Adrenal gland (tissue), 12 donors: Measurements from ENCODE around the gene ANKRD10. TPM values are rescaled to one million over a fixed set of nuclear protein-coding genes. Genes with fewer than 3 reads are reported as not detected.
A peak's percentile ranks its signal among the peaks of the same experiment; 100 is the strongest.
"Not testable (repeated sequence)": the region's sequence is repeated elsewhere in the genome, so short reads cannot be mapped to it uniquely, and the experiment has no call there.

Experiments
- DNase-seq, 7 donors: peaks; one replicate each; pipeline ENCODE4 v3.0.0-alpha.2; 2019 to 2020
- H3K27ac ChIP-seq, 5 donors: fragments of 200-600 bp; sonication (generic) in 4 of 5; 1 replicate in 3 of 5; 2 replicates in 2 of 5; pipeline versions ENCODE4 v1.5.1 to v1.8.0; 2016 to 2020; ENCODE audit warnings: mild to moderate bottlenecking in 1 of 5
- H3K27me3 ChIP-seq: fragments of 200-600 bp; 2 replicates; pipeline ENCODE4 v1.8.0; 2021
- H3K36me3 ChIP-seq, 2 donors: fragments of 200-600 bp; replicated peaks in 1 of 2; 1 replicate in 1 of 2; 2 replicates in 1 of 2; pipeline versions ENCODE4 v1.5.1 to v1.8.0; 2018 to 2022
- H3K4me1 ChIP-seq, 2 donors: fragments of 200-600 bp; replicated peaks in 1 of 2; 1 replicate in 1 of 2; 2 replicates in 1 of 2; pipeline versions ENCODE4 v1.5.1 to v1.8.0; 2018 to 2021
- H3K4me3 ChIP-seq, 4 donors: fragments of 200-600 bp; sonication (generic) in 3 of 4; one replicate each; pipeline ENCODE4 v1.5.1; 2016 to 2018
- H3K9me3 ChIP-seq, 3 donors: fragments of 200-600 bp; sonication (generic) in 1 of 3; replicated peaks in 1 of 3; 1 replicate in 2 of 3; 2 replicates in 1 of 3; pipeline versions ENCODE4 v1.5.1 to v1.8.0; 2016 to 2021
- CTCF ChIP-seq, 6 experiments: fragments of 450-650 bp in 4 of 6; fragments of 200-600 bp in 2 of 6; sonication (generic) in 1 of 6; IDR thresholded peaks; 1 replicate in 5 of 6; 2 replicates in 1 of 6; pipeline versions ENCODE4 v1.5.1 to v1.8.0; 2016 to 2021; ENCODE audit warnings: antibody characterized with exemption in 6 of 6, mild to moderate bottlenecking in 2 of 6, moderate library complexity in 1 of 6
- POLR2A ChIP-seq, 2 donors: fragments of 450-650 bp; IDR thresholded peaks; one replicate each; pipeline ENCODE4 v1.6.1; 2017; ENCODE audit warnings: antibody characterized with exemption in 2 of 2, mild to moderate bottlenecking in 2 of 2, moderate library complexity in 1 of 2
- WGBS, 4 donors: extraction: QIAGEN DNeasy Blood & Tissue Kit in 2 of 4; methylation state at CpG; one replicate each; pipeline versions ENCODE4 v1.1.5 to v1.1.7; 2013 to 2017; 5-methylcytosine and 5-hydroxymethylcytosine counted together
- intact Hi-C, 2 donors: fragments of 100-400 bp; cut with DNase I; formaldehyde crosslinking; loops; one replicate each; pipeline versions ENCODE4 v1.14.1 to v1.15.0; 2022 to 2023
- polyA plus RNA-seq, 3 donors: library from polyadenylated mRNA; stranded (reverse); fragments of 200-250 nt in 2 of 3; fragments of 350-450 nt in 1 of 3; fragmentation: Illumina TruSeq in 1 of 3; extraction: RNeasy Lipid Tissue Mini Kit (QIAGEN cat#74804) in 1 of 3; gene quantifications; one replicate each; pipeline ENCODE4 v1.2.3, GENCODE V29; 2013 to 2014
- total RNA-seq, 9 donors: library from RNA; depleted of rRNA in 4 of 9; stranded (reverse); fragments of >200 nt in 4 of 9; fragments of 120-200 nt in 1 of 9; fragmentation: NEBNext Ultra II Directional in 1 of 9; extraction: Animal tissue kit (Norgen Biotek cat#: 25700) in 1 of 9; gene quantifications; one replicate each; pipeline versions ENCODE4 v1.1.0 to v1.2.4, GENCODE V29; 2013 to 2023
- donor health status: healthy with polysubstance abuse.
- donor health status: Bipolar disorder and iron deficiency.
- donor health status: DM: yes; HTN: yes; CAD: no.
- donor health status: DM: no; HTN: no; CAD: no.
- donor health status: DM: no; HTN: no; CAD: no.
- donor health status: DM: yes; HTN: yes; CAD: no.

ANKRD10 gene
- total and polyA plus RNA-seq, 12 donors = 36.5 to 159 (median 101) TPM

GRCh38 chr13:110955072-110955503, 40.2 kb upstream of the ANKRD10 start:
- not testable (repeated sequence) for H3K36me3 ChIP-seq
- peak overlapping the region in 2 of 5 donors; percentile 37 to 71 for H3K27ac ChIP-seq

GRCh38 chr13:110954533-110954920, 39.7 kb upstream of the ANKRD10 start:
- whole genome bisulfite sequencing, 4 donors = 73 to 82% (median 78%) methylated on average over 8 to 13 of the region's 15 CpGs
- intact Hi-C loops, H3K27me3 ChIP-seq, DNase-seq, H3K36me3 ChIP-seq, H3K4me1 ChIP-seq, H3K9me3 ChIP-seq, H3K4me3 ChIP-seq: not testable (repeated sequence)
- peak overlapping the region in 1 of 5 donors; percentile 71 for H3K27ac ChIP-seq

More at GRCh38 chr13:110955072-110955503, 40.2 kb upstream of the ANKRD10 start:
- H3K27me3 ChIP-seq, H3K9me3 ChIP-seq, H3K4me3 ChIP-seq, intact Hi-C loops, H3K4me1 ChIP-seq: not testable (repeated sequence)
- peak in 1 of 2 donors; percentile 43 for TF ChIP-seq POLR2A (IDR thresholded peaks at IDR 0.05)
- DNase-seq = peak; percentile 61 to 87 (median 77)
- whole genome bisulfite sequencing, 4 donors = 22 to 28% (median 26%) methylated on average over 11 of the region's 11 CpGs; no CpG with 5 or more reads in 1 of the 4 donors

GRCh38 chr13:110953833-110954532, 39.1 kb upstream of the ANKRD10 start:
- Histone ChIP-seq H3K36me3 (no peaks in the 10 kb centered on the region), H3K27ac (no peak overlapping the region), H3K4me3 (no peak overlapping the region), H3K27me3 (no peaks in the 10 kb centered on the region), H3K4me1 (peaks cover 0 to 5% of the 10 kb centered on the region in 2 donors), H3K9me3 (no peaks in the 10 kb centered on the region)
- intact Hi-C loops = no loop called here
- DNase-seq = no peak
- 95 to 97% (median 95%) methylated on average over 6 to 14 of the region's 14 CpGs for WGBS, 4 donors
- TF ChIP-seq POLR2A (IDR thresholded peaks at IDR 0.05) = no peak
- TF ChIP-seq CTCF (IDR thresholded peaks at IDR 0.05) = no peak

GRCh38 chr13:110953416-110953815, 38.5 kb upstream of the ANKRD10 start:
- Histone ChIP-seq H3K36me3 (no peaks in the 10 kb centered on the region), H3K27ac (no peak overlapping the region), H3K4me3 (no peak overlapping the region), H3K27me3 (no peaks in the 10 kb centered on the region), H3K9me3 (no peaks in the 10 kb centered on the region), H3K4me1 (peaks cover 0 to 5% of the 10 kb centered on the region in 2 donors)
- intact Hi-C loops = no loop called here
- DNase-seq = no peak
- TF ChIP-seq POLR2A (IDR thresholded peaks at IDR 0.05) = no peak
- WGBS, 4 donors = 92 to 96% (median 94%) methylated on average over 8 to 12 of the region's 12 CpGs

- H3K36me3 ChIP-seq, H3K4me1 ChIP-seq, H3K27ac ChIP-seq, H3K27me3 ChIP-seq, DNase-seq, intact Hi-C loops, H3K4me3 ChIP-seq, H3K9me3 ChIP-seq: not testable (repeated sequence)
- 62 to 79% (median 74%) methylated on average over 5 to 6 of the region's 6 CpGs for WGBS, 4 donors
Observed at GRCh38 chr13:110952135-110952534, 37.3 kb upstream of the ANKRD10 start.

- Histone ChIP-seq H3K27me3 (no peaks in the 10 kb centered on the region), H3K4me3 (no peak overlapping the region), H3K4me1 (peaks cover 0 to 5% of the 10 kb centered on the region in 2 donors), H3K36me3 (no peaks in the 10 kb centered on the region), H3K9me3 (no peaks in the 10 kb centered on the region), H3K27ac (no peak overlapping the region)
- DNase-seq = no peak
- no peak for TF ChIP-seq POLR2A (IDR thresholded peaks at IDR 0.05)
- no peak for TF ChIP-seq CTCF (IDR thresholded peaks at IDR 0.05)
- intact Hi-C loops = no loop called here
- WGBS, 4 donors = 87 to 91% (median 89%) methylated on average over 4 to 8 of the region's 8 CpGs
Observed at GRCh38 chr13:110950819-110951570, 36.1 kb upstream of the ANKRD10 start.
